Measurements from ENCODE around the gene NEUROG2.

DNA sequence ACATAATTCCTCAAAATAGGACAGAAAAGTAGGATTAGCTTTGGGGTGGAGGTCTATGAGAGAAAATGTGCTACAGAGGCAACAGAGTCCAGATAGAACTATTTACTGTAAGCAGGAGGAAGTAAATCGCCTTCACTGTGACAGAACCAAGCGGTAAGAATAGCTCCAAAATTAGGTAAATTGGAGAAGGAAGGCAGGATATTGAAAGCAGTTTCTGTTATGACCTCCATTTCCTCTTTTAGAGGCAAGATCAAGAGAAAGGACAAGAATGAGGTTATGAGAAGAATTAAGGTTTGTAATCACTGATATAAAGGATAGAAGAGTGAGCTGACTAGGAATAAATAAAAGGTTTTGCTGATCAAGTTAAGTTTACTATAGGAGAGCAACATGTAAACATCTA lies 44.1 kb upstream of the NEUROG2 start:
- TF ChIP-seq, protein P1, sequence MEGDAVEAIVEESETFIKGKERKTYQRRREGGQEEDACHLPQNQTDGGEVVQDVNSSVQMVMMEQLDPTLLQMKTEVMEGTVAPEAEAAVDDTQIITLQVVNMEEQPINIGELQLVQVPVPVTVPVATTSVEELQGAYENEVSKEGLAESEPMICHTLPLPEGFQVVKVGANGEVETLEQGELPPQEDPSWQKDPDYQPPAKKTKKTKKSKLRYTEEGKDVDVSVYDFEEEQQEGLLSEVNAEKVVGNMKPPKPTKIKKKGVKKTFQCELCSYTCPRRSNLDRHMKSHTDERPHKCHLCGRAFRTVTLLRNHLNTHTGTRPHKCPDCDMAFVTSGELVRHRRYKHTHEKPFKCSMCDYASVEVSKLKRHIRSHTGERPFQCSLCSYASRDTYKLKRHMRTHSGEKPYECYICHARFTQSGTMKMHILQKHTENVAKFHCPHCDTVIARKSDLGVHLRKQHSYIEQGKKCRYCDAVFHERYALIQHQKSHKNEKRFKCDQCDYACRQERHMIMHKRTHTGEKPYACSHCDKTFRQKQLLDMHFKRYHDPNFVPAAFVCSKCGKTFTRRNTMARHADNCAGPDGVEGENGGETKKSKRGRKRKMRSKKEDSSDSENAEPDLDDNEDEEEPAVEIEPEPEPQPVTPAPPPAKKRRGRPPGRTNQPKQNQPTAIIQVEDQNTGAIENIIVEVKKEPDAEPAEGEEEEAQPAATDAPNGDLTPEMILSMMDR (IDR thresholded peaks at IDR 0.05): no peak
- TF ChIP-seq POLR2AphosphoS5 (IDR thresholded peaks at IDR 0.05): no peak
- no peak for TF ChIP-seq POLR2A (IDR thresholded peaks at IDR 0.05)
